Skeletal muscle satellite cell (primary cell): ENCODE data around the gene ATP10B.

Source experiments
- H3K27me3 ChIP-seq: 2 replicates; pipeline ENCODE4 v1.7.0; 2013; ENCODE audit warnings: low read length; ENCODE audit not compliant: control insufficient read depth, insufficient read depth
- H3K36me3 ChIP-seq: 2 replicates; pipeline ENCODE4 v1.7.0; 2013; ENCODE audit warnings: mild to moderate bottlenecking, control low read depth, low read length; ENCODE audit not compliant: insufficient read depth
- H3K4me1 ChIP-seq: 2 replicates; pipeline ENCODE4 v1.7.0; 2013; ENCODE audit warnings: low read length; ENCODE audit not compliant: control insufficient read depth, insufficient read depth
- H3K4me2 ChIP-seq: 2 replicates; pipeline ENCODE4 v1.7.0; 2013; ENCODE audit warnings: mild to moderate bottlenecking, low read length
- H3K4me3 ChIP-seq: 2 replicates; pipeline ENCODE4 v1.7.0; 2013; ENCODE audit warnings: low read length
- H3K9ac ChIP-seq: 2 replicates; pipeline ENCODE4 v1.7.0; 2013; ENCODE audit warnings: mild to moderate bottlenecking, low read depth, low read length, moderate library complexity
- H3K9me3 ChIP-seq: replicated peaks from 2 replicates; pipeline ENCODE4 v1.7.0; 2013; ENCODE audit warnings: mild to moderate bottlenecking, control low read depth, low read length

The ATP10B gene

GRCh38 chr5:160539431-160539830, 312.6 kb downstream of the ATP10B start:
- Histone ChIP-seq H3K4me2 (no peak overlapping the region), H3K9me3 (no peaks in the 10 kb centered on the region), H3K9ac (no peak overlapping the region), H3K27me3 (no peaks in the 10 kb centered on the region), H3K36me3 (no peaks in the 10 kb centered on the region), H3K4me1 (no peaks in the 10 kb centered on the region), H3K4me3 (no peak overlapping the region)

GRCh38 chr5:160537940-160538339, 314.1 kb downstream of the ATP10B start:
- Histone ChIP-seq H3K36me3 (no peaks in the 10 kb centered on the region), H3K4me2 (no peak overlapping the region), H3K9me3 (no peaks in the 10 kb centered on the region), H3K4me1 (no peaks in the 10 kb centered on the region), H3K4me3 (no peak overlapping the region), H3K27me3 (no peaks in the 10 kb centered on the region), H3K9ac (no peak overlapping the region)

- H3K4me3 ChIP-seq = no peak overlapping the region
- no peak overlapping the region for H3K9ac ChIP-seq
- no peaks in the 10 kb centered on the region for H3K9me3 ChIP-seq
- no peak overlapping the region for H3K4me2 ChIP-seq
- no peaks in the 10 kb centered on the region for H3K36me3 ChIP-seq
- no peaks in the 10 kb centered on the region for H3K4me1 ChIP-seq
- no peaks in the 10 kb centered on the region for H3K27me3 ChIP-seq
Measured at GRCh38 chr5:160537116-160537515, 314.9 kb downstream of the ATP10B start.

- H3K36me3 ChIP-seq = no peaks in the 10 kb centered on the region
- H3K4me2 ChIP-seq = no peak overlapping the region
- no peaks in the 10 kb centered on the region for H3K27me3 ChIP-seq
- H3K9ac ChIP-seq = no peak overlapping the region
- H3K4me3 ChIP-seq = no peak overlapping the region
- H3K9me3 ChIP-seq = no peaks in the 10 kb centered on the region
- no peaks in the 10 kb centered on the region for H3K4me1 ChIP-seq
Measured at GRCh38 chr5:160534914-160535313, 317.1 kb downstream of the ATP10B start.

- H3K9me3 ChIP-seq = no peaks in the 10 kb centered on the region
- no peaks in the 10 kb centered on the region for H3K4me1 ChIP-seq
- H3K4me3 ChIP-seq = no peak overlapping the region
- H3K9ac ChIP-seq = no peak overlapping the region
- no peak overlapping the region for H3K4me2 ChIP-seq
- H3K36me3 ChIP-seq = no peaks in the 10 kb centered on the region
- H3K27me3 ChIP-seq = no peaks in the 10 kb centered on the region
Measured at GRCh38 chr5:160534125-160534524, 317.9 kb downstream of the ATP10B start.

- no peak overlapping the region for H3K4me3 ChIP-seq
- no peak overlapping the region for H3K9ac ChIP-seq
- H3K4me2 ChIP-seq = no peak overlapping the region
Measured at GRCh38 chr5:160525471-160526261, 326.3 kb downstream of the ATP10B start.

GRCh38 chr5:160524827-160525226, 327.2 kb downstream of the ATP10B start:
- Histone ChIP-seq H3K27me3 (peaks cover 23% of the 10 kb centered on the region), H3K36me3 (no peaks in the 10 kb centered on the region), H3K9ac (no peak overlapping the region), H3K4me3 (no peak overlapping the region), H3K4me1 (no peaks in the 10 kb centered on the region), H3K9me3 (no peaks in the 10 kb centered on the region), H3K4me2 (no peak overlapping the region)

More at GRCh38 chr5:160525471-160526261, 326.3 kb downstream of the ATP10B start:
- H3K27me3 ChIP-seq = peaks cover 17% of the 10 kb centered on the region
- H3K36me3 ChIP-seq = no peaks in the 10 kb centered on the region
- no peaks in the 10 kb centered on the region for H3K9me3 ChIP-seq
- no peaks in the 10 kb centered on the region for H3K4me1 ChIP-seq

GRCh38 chr5:160523502-160524163, 328.4 kb downstream of the ATP10B start:
- Histone ChIP-seq H3K36me3 (no peaks in the 10 kb centered on the region), H3K4me1 (no peaks in the 10 kb centered on the region), H3K4me3 (no peak overlapping the region), H3K4me2 (no peak overlapping the region), H3K9ac (no peak overlapping the region), H3K9me3 (no peaks in the 10 kb centered on the region), H3K27me3 (peaks cover 23% of the 10 kb centered on the region)

GRCh38 chr5:160521392-160521663, 330.7 kb downstream of the ATP10B start:
- Histone ChIP-seq H3K9me3 (no peaks in the 10 kb centered on the region), H3K27me3 (peaks cover 11% of the 10 kb centered on the region), H3K9ac (no peak overlapping the region), H3K36me3 (no peaks in the 10 kb centered on the region), H3K4me2 (no peak overlapping the region), H3K4me3 (no peak overlapping the region), H3K4me1 (no peaks in the 10 kb centered on the region)

GRCh38 chr5:160520609-160521391, 331.2 kb downstream of the ATP10B start:
- Histone ChIP-seq H3K9me3 (no peaks in the 10 kb centered on the region), H3K4me1 (no peaks in the 10 kb centered on the region), H3K36me3 (no peaks in the 10 kb centered on the region), H3K27me3 (peaks cover 11% of the 10 kb centered on the region), H3K9ac (no peak overlapping the region), H3K4me2 (no peak overlapping the region), H3K4me3 (no peak overlapping the region)

GRCh38 chr5:160516696-160517530, 335.1 kb downstream of the ATP10B start:
- no peak overlapping the region for H3K4me2 ChIP-seq
- peaks cover 12% of the 10 kb centered on the region for H3K27me3 ChIP-seq
- no peaks in the 10 kb centered on the region for H3K36me3 ChIP-seq
- H3K4me3 ChIP-seq = no peak overlapping the region
- H3K9me3 ChIP-seq = no peaks in the 10 kb centered on the region
- no peak overlapping the region for H3K9ac ChIP-seq
- no peaks in the 10 kb centered on the region for H3K4me1 ChIP-seq
